Measurements from ENCODE around the gene PRKCQ.
"Not testable (repeated sequence)": the region's sequence is repeated elsewhere in the genome, so short reads cannot be mapped to it uniquely, and the experiment has no call there.

PRKCQ gene

DNA sequence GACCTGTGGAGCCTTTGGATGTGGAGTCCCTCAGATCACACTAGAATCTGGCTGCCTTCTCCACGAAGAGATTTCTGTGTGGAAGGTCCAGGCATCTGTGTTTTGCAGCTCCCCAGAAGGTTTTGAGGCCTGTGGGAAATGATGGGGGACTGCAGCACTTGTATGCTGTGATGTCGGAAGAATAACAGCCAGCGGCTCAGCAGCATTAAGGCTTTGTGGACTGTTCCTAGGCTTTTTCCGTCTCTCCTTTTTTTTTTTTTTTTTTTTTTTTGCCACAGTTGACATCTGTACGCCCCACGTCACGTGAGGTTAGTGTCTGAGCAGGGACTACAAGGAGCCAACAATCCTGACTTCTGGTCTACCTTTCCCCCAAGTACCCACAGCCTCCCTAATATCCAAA lies 196.0 kb downstream of the PRKCQ start:
- Mint-ChIP-seq H3K36me3 (peaks cover 7% of the 10 kb centered on the region), H3K4me3 (no peak overlapping the region), H3K9me3 (peaks cover 13% of the 10 kb centered on the region), H3K4me1 (peaks cover 20% of the 10 kb centered on the region), H3K27ac (no peak overlapping the region), H3K27me3 (no peaks in the 10 kb centered on the region)
- ATAC-seq = no peak

DNA sequence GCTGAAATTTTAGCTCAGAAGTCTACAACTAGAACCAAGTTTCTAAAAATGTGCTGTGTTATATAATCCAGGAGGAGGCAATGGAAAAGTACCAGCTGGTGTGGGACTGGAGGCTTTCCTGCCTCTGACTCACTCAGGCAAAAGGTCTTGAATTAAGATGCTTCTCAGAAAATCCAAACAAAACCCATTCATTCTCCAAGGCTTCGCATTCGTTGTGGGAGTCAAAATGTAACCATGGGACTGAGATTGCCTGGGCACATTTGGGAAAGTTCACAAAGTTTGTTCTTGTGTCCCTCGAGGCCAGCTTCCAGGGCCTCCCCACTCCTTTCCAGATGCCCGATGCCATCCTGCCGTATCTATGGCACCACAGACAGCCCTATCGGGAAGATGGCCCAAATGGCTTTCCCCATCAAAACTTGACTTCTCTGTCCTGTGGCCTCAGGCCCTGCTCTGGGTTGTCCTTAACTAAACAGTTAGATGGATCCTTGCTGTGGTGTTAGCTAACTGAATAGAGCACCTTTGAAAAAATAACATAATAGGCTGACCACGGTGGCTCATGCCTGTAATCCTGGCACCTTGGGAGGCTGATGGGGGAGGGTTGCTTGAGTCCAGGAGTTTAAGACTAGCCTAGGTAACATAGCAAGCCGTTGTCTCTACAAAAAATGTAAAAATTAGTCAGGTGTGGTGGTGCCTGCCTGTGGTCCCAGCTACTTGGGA lies 196.8 kb downstream of the PRKCQ start:
- Mint-ChIP-seq H3K9me3 (peaks cover 16% of the 10 kb centered on the region), H3K4me3 (no peak overlapping the region), H3K27ac (peak overlapping the region; percentile 65), H3K36me3 (peaks cover 7% of the 10 kb centered on the region), H3K4me1 (peaks cover 20% of the 10 kb centered on the region), H3K27me3 (no peaks in the 10 kb centered on the region)
- no peak for ATAC-seq

DNA sequence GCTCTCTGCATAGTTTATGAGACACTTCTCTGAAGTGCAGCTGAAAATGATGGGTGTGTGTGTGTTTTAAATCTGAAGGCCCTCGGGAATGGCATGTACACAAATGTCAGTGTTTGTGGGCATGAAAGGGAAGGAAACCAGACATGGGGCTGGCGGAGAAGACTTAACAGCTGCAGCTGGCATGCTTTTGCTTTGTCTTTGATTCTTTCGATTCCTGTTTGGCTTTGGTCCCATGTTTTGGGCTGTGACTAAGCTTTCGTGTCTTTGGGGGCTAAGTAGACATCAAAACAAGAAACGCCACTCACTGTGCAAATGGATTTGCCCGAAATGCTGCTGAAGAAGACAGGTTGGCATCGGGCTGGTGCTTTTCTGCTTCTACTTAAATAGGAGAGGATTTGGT lies 198.0 kb downstream of the PRKCQ start:
- Mint-ChIP-seq H3K27me3 (no peaks in the 10 kb centered on the region), H3K4me1 (peaks cover 20% of the 10 kb centered on the region), H3K4me3 (peak overlapping the region; percentile 69), H3K9me3 (peaks cover 11% of the 10 kb centered on the region), H3K27ac (peak overlapping the region; percentile 65), H3K36me3 (peaks cover 7% of the 10 kb centered on the region)
- peak; percentile 97 for ATAC-seq

GRCh38 chr10:6380478-6380877 lies 199.6 kb downstream of the PRKCQ start:
- H3K27me3 Mint-ChIP-seq, ATAC-seq, H3K4me3 Mint-ChIP-seq, H3K36me3 Mint-ChIP-seq, H3K9me3 Mint-ChIP-seq: not testable (repeated sequence)
- H3K27ac Mint-ChIP-seq = peak overlapping the region; percentile 65
- peaks cover 20% of the 10 kb centered on the region for H3K4me1 Mint-ChIP-seq

DNA sequence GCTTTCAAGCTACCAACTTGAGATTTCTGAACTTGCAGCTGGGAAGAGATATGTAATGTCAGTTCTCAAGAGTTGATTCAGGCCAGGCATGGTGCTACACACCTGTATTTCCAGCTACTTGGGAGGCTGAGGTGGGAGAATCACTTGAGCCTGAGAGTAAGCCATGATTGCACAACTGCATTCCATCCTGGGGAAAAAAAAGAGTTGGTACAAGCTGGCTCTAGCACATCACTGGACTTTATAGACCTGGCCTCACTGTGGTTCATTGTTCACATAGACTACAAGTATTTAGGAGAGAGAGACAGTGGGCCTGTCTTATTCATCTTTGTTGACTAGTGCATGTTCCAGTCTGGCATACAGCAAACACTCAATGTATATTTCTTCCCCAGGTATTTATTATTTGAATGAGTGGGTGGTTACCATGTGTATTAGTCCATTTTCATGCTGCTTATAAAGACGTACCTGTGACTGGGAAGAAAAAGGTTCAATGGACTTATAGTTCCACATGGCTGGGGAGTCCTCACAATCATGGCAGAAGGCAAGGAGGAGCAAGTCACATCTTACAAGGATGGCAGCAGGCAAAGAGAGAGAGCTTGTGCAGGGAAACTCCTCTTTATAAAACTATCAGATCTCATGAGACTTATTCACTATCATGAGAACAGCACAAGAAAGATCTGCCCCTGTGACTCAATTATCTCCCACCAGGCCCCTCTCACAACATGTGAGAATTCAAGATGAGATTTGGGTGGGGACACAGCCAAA lies 200.9 kb downstream of the PRKCQ start:
- no peak overlapping the region for H3K4me3 Mint-ChIP-seq
- peaks cover 8% of the 10 kb centered on the region for H3K9me3 Mint-ChIP-seq
- H3K27ac Mint-ChIP-seq = no peak overlapping the region
- H3K36me3 Mint-ChIP-seq = peaks cover 7% of the 10 kb centered on the region
- H3K4me1 Mint-ChIP-seq = peaks cover 20% of the 10 kb centered on the region
- no peaks in the 10 kb centered on the region for H3K27me3 Mint-ChIP-seq
- ATAC-seq = no peak
